HT-29 (cell line): Measurements from ENCODE around the gene FGF1. TPM values are rescaled to one million over a fixed set of nuclear protein-coding genes. Genes with fewer than 3 reads are reported as not detected.

Source experiments
- DNase-seq: peaks from one replicate; pipeline ENCODE4 v3.0.0-alpha.2; 2015; ENCODE audit warnings: low spot score
- total RNA-seq: library from RNA; depleted of rRNA; stranded (reverse); fragments of >200 nt; shearing (Covaris generic); gene quantifications from 2 replicates; pipeline ENCODE4 v1.2.3, GENCODE V29; 2014

FGF1 gene
- total RNA-seq, 1 experiment from 2014 or later: not detected

DNA sequence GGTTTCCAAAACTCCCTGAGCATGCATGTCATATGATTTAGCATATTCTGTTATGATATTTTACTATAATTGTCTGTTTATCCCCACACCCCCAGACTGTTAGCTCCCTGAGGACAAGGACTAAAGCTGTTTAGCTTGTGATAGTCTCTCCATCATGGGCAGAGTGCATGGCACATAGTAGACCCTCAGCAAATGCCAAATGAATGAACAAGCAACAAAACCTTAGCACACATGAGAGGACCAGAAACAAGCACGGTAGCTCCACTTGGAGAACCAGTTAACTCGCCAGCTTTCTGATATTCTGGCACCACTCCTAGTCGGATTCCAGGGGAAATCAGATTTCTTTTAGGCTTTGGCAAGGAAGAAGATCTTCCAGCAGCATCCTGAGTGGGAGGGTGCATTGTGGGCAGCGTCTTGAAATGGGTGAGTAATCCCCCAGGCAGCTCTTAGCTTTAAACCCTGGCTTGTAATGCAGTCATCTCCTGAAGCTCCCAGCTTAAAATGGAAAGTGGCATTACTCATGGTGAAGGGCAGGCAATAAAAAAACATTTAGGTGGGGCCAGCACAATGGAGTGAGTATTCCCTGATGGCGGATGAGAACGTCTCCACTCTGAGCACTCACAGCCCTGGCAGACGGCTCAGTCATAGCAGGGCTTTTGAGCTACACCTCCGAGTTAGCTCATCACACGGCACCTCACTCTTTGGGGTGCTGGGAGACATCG lies 41.1 kb downstream of the FGF1 start:
- DNase-seq: peak; percentile 47

DNA sequence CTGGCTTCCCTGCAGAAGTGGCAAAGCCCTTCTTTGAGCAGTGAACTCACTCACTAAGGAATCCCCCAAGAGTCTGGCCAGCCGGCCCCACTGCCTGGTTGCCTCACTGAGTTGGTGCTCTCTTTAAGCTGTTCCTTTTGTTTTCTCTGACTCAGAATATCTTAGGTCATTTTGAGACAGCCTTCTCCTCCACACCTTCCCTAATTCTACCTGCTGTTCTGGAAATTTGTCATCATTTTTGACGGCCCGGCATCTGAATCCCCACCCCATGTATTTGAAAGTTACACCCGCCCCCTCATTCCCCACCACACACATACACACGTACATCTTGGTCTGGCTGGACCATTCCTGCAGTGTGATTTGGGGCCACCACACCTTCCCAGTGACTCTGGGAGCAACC lies 41.8 kb downstream of the FGF1 start:
- DNase-seq: no peak

DNA sequence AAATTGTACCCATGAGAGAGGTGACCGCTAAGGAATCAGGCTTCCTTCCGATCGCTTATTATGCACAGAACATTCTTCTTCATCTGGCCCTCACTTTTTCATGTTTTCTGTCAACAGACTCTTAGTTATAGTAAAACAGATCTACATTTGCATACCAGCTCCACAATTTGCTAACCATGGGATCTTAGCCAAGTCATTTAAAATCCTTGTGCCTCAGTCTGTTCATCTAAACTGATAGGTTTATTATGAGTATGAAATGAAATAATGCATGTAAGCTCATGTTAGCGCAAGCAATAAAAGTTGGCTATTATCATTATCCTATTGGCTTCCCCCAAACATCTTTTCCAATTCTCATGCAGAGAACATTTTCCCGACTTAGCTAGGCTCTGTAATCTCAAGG lies 42.3 kb downstream of the FGF1 start:
- no peak for DNase-seq

DNA sequence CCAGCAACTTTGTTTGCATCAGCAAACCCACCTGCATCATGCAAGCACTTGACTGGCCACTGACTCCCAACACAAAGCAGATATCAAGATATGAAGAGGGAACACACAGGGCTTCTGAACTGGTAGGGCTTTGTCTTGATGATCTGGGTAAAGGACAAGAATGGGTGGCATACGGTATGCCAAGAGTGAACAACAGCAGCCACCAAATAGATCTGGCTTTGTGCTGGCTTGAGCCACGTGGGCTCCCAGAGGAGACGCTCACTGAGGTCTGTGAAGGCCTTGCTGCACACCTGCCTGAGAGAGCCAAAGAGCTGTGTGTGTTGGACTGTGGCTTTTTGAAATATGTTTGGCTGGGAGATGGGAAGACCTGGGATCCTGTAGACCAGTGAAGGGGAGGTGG lies 43.5 kb downstream of the FGF1 start:
- no peak for DNase-seq

DNA sequence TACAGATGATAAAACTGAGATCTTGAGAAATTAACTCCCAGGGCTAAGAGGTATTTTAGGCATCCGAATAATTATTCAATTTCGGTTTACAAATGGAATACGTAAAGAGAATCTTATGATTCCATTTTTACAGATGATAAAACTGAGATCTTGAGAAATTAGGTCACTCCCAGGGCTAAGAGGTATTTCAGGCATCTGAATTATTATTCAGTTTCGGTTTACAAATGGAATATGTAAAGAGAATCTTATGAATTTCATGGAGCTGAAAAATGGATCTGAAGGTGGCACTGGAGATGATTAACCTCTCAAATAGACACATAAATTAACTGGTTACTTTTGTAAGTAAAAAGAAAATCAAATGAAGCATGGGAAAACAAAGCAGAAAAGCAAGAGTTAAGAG lies 44.2 kb downstream of the FGF1 start:
- DNase-seq: no peak

DNA sequence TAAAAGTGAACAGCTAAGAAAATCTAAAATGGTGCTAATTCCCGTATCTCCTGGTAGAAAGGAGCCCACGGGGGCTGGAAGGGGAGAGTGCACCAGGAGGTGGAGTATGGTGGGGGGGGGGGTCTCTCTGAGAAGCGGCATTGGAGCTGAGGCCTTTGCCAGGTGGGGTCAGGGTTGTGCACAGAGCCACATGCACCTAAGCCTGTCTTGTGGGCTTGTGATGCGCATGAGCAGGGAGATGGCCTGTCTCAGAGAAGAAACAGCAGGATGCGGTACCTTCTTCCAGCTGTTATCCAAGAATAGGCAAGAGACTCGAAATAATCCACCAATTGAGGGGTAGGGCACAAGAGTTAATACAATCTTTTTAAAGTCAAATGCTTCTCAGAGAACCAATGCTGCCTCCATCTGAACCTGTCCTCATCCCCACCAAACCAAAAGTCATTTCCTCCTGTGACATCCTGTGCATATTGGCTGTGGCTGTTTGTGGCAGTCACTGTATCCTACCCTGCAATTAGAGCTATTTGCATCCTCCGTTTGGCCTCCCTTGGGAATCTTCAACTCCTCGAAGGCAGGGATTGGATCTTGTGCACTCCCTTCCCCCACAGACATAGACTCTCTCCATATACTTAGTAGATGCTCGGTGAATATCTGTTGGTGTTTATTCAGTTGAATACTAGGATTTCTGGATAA lies 45.4 kb downstream of the FGF1 start:
- no peak for DNase-seq

DNA sequence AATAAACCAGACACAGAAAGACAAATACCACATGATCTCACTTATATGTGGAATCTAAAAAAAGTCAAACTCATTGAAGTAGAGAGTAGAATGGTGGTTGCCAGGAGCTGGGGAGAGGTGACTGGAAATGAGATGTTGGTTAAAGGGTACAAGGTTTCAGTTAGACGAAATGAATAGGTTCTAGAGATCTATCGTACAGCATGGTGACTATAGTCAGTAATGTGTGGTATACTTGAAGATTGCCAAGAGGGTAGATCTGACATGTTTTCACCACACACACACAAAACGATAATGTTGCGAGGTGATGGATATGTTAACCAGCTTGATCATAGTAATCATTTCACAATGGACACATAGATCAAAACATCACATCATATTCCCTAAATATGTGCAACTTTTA lies 46.4 kb downstream of the FGF1 start:
- DNase-seq: no peak

DNA sequence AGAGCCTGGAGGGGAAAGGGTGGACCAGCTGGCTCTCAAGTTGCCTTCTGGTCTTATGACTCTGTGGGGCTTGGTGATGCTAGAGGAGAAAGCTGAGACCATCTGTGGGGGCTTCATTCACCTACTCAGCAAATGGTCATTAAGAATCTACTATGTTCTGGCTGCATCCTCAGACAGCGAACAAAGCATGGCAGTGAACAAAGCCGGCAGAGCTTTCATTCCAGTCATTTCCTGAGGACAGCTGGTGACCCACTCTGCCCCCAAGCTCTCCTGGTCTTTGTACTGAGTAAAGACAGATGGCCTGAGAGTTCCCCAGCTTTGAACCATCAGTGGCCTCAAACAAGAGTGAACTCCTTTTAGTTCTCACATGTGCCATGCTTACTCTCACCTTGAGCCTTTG lies 48.0 kb downstream of the FGF1 start:
- no peak for DNase-seq

DNA sequence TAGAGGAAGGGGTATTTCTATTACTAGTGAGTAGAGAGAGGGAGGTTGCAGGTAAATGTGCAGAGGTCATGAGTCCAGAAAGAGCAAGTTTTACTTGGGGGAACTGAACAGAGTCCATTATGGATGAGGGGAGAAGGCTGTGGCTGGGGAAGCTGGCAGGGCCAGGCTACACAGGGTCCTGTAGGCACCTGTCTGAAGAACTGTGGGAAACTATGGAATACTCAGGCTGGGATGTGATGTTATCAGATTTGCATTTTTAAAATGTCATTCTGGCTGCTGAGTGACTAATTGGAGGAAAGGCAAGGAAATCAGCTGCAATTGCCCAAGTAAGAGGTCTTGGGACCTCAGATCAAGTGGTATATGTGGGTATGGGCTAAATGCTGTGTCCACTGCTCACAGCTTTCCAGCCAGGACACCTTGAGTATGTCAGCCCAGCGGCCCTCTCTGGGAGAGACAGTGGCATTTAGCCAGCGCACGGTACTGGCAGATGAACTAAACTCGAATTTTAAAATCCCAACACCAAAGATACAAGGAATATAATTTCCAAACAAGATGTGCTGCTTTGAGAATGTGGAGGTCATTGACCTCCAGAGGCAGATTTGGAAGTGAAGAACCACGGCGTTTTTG lies 49.1 kb downstream of the FGF1 start:
- DNase-seq: no peak

DNA sequence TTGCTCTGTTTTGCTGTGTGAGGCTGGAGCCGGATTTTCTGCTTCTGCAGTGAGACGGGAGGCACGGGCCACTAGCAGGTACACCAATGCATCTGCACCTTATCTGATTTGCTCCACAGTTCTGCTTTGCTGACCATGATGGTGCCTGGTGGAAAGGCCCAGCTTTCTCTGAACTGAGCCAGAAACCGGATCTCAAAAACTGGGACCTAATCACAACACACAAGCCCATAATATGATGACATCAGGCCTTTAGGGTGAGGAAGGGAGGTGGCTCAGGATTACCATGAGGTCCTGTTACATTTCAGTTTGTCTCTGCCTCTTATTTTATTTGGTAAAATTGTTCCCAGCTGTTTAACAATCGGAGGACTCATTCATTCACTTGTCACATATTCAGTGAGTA lies 49.8 kb downstream of the FGF1 start:
- no peak for DNase-seq

DNA sequence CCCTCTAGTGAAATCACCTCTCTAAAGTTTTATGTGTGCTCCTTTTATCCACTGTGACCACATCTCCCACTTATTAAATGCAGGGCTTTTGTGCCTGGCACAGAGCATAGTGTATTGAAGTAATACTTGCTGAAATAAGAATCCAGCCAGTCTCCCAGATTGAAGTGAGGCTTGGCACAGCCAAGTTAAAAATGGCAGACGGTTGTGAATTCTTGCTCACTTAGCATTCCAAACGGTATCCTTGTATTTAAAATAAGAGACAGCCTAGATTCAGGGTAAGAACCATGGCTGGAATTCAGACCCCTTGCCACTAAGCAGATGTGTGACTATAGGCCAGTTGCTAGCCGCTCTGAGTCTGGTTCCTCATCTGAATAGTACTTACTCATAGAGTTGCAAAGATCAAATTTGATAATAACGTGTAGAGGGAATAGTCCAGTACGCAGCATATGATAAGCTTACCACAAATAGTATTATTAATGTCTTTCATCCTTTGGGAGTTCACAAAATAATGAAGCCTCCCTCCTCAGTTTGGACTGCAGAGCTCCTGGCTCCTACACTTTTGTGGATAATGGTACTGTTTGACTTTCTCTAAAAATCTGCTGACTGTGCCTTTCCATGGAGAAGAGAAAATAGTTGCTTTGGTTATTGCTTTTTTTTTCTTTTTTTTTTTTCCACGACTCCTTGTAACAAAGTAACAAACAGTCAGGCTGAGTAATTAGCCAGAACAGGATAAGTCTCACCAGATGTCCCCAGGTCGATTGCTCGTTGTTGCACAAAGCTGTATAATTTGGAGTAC lies 51.5 kb downstream of the FGF1 start:
- DNase-seq: no peak

DNA sequence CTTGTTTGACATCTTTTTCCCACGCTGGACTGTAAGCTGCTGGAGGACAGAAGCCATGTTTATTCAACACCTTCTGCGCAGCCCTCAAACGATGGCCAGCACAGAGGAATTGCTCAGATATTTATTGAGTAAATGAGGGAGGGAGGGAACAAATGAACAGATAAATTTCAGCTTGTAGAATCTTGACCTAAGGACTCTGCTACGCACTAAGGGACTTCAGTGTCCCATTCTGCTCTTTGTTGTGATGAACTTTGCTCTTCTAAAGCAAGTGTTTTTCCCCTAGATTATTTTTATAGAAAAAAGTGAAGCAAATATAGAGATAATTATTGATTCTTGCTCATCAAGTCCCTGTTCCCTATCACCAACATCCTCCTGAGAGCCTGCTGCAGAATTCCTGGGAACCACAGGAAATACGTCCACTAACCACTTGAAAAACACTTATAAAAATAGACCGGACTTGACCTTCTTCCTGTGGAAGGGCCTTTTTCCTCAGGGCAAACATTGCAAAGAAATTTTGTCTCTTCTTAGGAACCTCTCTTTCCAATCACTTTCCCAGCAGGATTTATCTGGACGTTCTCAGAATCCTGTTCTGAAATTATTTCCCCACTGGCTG lies 54.9 kb downstream of the FGF1 start:
- DNase-seq: no peak

DNA sequence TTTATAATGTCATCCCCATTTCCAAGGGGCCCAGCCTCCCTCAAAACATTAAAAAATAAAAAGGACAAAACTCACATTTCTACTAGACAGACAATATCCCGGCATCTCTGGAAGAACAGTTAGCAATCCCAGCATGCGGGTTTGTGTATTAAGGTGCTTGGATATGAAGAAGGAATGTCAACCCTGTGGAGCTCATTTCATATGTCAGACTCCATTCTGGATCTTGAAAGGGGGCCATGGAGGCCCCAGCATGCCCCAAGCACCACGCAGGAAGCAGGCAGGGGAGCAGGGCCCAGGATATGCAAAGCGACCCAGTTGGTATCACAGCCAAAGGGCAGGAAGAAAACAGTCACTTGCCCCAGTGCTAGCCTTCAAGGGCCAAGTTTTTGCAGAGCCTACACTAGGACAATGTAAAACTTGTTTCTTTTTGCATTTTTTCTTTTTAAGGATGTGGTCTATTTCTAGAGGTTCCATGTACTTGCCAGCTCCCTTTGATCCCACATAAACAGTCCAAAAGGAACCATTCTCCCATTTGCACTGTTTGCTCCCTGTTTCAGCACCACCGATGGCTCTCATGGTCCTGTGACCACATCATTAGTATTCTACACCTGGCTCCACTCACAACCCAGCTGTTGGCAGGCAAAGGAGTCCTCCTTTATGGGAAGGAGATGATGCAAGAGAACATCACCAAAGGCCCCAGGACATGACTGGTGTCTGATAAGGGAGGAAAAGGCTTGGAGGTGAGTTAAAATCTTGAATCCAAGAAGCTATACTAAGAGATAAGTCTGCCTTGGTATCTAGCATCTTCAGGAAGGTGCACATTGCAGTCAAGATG lies 58.3 kb downstream of the FGF1 start:
- no peak for DNase-seq

DNA sequence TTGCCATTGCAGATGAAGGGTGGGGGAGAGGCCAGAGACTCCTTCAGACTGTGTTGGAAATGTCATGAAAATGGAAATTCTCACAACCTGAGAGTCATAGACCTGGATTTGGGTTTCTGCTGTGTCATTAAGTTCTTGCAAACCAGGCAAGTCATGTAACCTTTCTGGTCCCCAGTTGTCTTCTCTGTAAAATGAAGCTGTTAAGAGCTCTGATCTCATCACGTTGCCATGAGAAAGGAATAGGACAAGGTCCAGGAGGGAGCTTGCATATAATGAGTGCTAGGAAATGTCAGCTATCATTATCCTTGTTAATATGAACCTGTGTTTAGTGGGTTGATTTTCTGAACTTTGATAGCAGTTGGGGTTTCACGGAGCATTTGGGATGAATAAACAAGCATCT lies 59.1 kb downstream of the FGF1 start:
- DNase-seq: no peak

DNA sequence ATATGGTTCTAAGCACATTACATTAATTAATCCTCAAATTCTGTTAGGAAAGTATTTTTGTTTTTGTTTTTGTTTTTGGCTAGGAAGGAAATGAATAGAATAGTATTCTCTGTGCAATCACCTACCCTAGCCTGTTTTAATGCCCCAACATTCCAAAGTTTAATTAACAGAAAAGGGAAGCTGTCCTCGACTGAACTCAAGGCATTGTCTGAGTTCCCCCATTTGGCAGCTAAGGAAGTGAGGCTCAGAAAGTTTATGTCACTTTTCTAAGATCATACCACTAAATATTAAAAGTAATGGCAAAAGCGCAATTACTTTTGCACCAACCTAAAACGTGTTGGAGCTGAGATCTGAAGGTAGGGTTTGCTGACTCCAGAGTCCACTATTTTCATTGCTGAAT lies 59.8 kb downstream of the FGF1 start:
- no peak for DNase-seq

DNA sequence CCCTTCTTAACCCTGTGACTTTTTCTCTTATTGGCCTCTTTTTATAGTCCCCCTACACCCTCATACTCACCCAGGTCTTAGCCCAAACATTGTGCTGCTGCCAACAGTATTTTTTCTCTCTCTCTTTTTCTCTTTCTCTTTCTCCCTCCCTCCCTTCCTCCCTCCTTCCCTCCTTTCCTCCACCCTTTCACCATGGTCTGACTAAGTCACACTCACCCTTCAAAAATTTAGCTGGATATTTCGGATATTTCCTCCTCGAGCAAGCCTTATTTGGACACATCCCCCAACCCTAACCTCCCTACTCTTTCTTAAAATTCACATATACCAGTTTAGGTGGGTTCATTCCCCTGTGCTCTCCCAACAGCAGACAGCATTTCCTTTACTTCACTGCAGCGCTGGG lies 64.7 kb downstream of the FGF1 start:
- DNase-seq: no peak

DNA sequence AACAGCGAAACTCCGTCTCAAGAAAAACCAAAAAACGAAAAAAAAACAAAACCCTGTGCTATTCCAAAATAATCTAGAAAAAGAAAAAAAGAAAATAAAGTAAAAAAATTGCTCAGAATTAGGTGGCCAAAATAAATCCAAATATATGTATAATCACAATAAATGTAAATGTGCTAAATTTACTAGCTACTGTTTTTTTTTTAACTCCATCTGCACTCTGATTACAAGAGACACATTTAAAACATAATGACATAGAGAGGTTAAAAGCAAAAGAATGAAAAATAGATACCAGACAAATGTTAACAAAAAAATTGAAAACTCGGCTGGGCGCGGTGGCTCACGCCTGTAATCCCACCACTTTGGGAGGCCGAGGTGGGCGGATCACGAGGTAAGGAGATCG lies 66.1 kb downstream of the FGF1 start:
- no peak for DNase-seq

DNA sequence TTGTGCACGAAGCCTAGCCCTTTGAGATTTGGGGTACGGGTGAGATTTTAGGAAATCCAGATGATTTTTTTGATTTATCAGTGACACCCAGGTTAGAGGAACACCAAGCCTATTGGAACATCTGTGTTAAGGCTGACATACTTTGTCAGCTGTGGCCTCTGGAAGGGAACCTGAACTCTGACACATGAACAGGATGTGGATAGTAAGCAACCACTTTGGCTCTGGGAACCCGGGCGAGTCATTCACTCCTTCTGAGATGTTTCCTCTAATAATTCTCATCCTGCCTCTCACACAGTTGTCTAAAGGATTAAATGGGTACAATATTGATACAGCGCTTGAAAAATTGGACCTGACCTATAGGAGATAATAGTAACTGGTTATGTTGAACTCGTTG lies 67.8 kb downstream of the FGF1 start:
- DNase-seq: no peak

DNA sequence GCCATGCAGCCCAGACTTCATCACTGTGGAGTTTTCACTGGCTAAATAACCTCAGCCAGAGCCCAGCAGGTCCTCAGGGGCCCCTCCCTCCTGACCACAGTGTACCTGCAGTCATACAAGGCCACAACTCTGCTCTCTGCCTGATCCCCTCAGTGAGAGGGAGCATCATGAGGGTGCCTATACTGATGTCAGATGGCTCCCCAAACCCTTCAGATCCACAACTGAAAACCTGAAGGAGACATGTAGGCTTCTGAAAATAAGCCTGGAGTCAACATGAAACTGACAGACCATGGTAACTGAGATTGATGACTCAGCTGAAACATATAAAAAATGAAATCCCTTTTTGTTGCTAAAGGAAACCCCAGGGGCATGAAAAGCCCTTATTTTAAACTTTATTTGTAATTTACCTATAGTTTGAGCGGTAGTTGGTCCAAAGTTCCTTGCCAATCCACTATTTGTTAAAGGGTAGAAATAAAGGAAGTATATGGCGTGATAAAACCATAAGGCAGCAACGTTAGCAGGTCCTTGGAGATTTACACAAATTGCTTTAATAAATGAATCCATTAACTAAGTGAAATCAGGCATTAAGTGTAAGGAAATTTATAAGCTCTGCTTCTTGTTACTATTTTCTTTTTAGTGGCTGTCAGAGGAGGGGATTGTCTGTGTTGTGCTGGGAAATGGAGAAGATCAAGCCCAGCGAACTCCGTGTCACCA lies 68.3 kb downstream of the FGF1 start:
- no peak for DNase-seq

DNA sequence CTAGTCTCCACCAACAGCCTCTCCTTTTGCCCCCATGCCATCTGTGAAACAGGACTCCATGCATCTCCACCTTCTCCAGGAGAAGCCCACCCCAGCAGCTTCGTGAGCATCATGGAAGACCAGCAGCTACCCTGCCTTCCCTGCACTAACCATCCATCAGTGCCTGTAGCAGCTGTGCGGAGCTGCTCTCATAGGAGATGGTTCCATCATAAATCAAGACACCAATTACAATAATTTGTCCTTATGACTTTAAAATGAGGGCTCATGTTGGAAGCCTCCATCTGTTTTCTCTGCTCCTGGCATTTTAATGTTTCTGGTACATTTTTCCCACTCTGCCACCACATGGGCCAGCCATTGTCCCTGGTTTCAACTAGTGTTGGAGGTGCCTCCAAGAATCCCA lies 69.9 kb downstream of the FGF1 start:
- no peak for DNase-seq
